K562 (cell line): ENCODE data around the gene RUSC2. TPM values are rescaled to one million over a fixed set of nuclear protein-coding genes. Genes with fewer than 3 reads are reported as not detected.

Experiments used
- ATAC-seq: fragments of 200-7000 bp; cut with Tn5 transposase; 3 replicates; pipeline ENCODE4 v1.9.1; 2020; ENCODE audit warnings: moderate library complexity
- BruUV-seq: library from RNA; stranded (reverse); fragments of 400-500 nt; replicated peaks from 2 replicates; lab custom pipeline; 2021; lab: Mats Ljungman, UMichigan
- CTCF ChIA-PET: fragments of 300-600 bp; formaldehyde crosslinking; extraction: SDS; loops from one replicate; lab custom pipeline; 2021; ENCODE audit warnings: low intra/inter-chr PET ratio; lab: Yijun Ruan, JAX
- POLR2A ChIA-PET: fragments of 300-600, 350-650 bp; sonication (Branson Sonifier 250); formaldehyde crosslinking; extraction: SDS; loops from one replicate; lab custom pipeline; 2021; ENCODE audit warnings: antibody characterized with exemption, inconsistent platforms; lab: Yijun Ruan, JAX
- DNase-seq, 4 experiments: peaks; one replicate each; pipeline versions ENCODE4 v3.0.0 to v3.0.0-alpha.2; 2011 to 2018; ENCODE audit warnings: low spot score in 3 of 4, mixed read lengths in 3 of 4; ENCODE audit errors: extremely low read depth in 1 of 4
- FAIRE-seq: peaks from 2 replicates; lab custom pipeline; 2011; peaks lifted over from hg19 to GRCh38; lab: Jason Lieb, UNC
- H2AFZ ChIP-seq: 2 replicates; pipeline ENCODE4 v1.6.0; 2011; ENCODE audit warnings: low read depth, low read length, control low read depth, inconsistent platforms
- H3K27ac ChIP-seq: fragments of 200-600 bp; 3 replicates; pipeline ENCODE4 v1.8.0; 2011; ENCODE audit warnings: low read depth, mild to moderate bottlenecking, control low read depth, inconsistent platforms, low read length, moderate library complexity, mixed read lengths; ENCODE audit errors: extremely low read depth
- H3K27me3 ChIP-seq, 2 experiments: fragments of 300-600 bp in 1 of 2; 2 replicates in 1 of 2; 3 replicates in 1 of 2; pipeline versions ENCODE4 v1.6.0 to v1.8.0; 2011; ENCODE audit warnings: inconsistent platforms in 2 of 2, low read length in 2 of 2, mild to moderate bottlenecking in 1 of 2, mixed read lengths in 1 of 2, moderate library complexity in 1 of 2; ENCODE audit not compliant: control insufficient read depth in 2 of 2, insufficient read depth in 2 of 2
- H3K36me3 ChIP-seq: fragments of 300-600 bp; 3 replicates; pipeline ENCODE4 v1.8.0; 2011; ENCODE audit warnings: mild to moderate bottlenecking, low read length, inconsistent platforms; ENCODE audit not compliant: control insufficient read depth, insufficient read depth
- H3K4me1 ChIP-seq, 2 experiments: fragments of 200-600 bp in 1 of 2; replicated peaks in 1 of 2; 2 replicates in 1 of 2; 3 replicates in 1 of 2; pipeline versions ENCODE4 v1.5.1 to v1.8.0; 2011; ENCODE audit warnings: inconsistent platforms in 2 of 2, low read length in 2 of 2, mild to moderate bottlenecking in 1 of 2, mixed read lengths in 1 of 2, moderate library complexity in 1 of 2; ENCODE audit not compliant: control insufficient read depth in 2 of 2, insufficient read depth in 2 of 2
- H3K4me2 ChIP-seq: 2 replicates; pipeline ENCODE4 v1.6.1; 2011; ENCODE audit warnings: low read length, control low read depth, inconsistent platforms, mixed read lengths; ENCODE audit not compliant: insufficient read depth
- H3K4me3 ChIP-seq: fragments of 200-600 bp; sonication (generic), shearing (Covaris generic); 2 replicates; pipeline ENCODE4 v1.5.1; 2016; ENCODE audit warnings: control low read depth, inconsistent platforms
- H3K79me2 ChIP-seq: fragments of 200-600 bp; 3 replicates; pipeline ENCODE4 v1.8.0; 2011; ENCODE audit warnings: low read length, inconsistent platforms; ENCODE audit not compliant: control insufficient read depth, insufficient read depth
- H3K9ac ChIP-seq, 2 experiments: 2 replicates each; pipeline versions ENCODE4 v1.6.0 to v1.6.1; 2011; ENCODE audit warnings: low read depth in 2 of 2, low read length in 2 of 2, control low read depth in 1 of 2, inconsistent platforms in 1 of 2, mild to moderate bottlenecking in 1 of 2, mixed read lengths in 1 of 2; ENCODE audit not compliant: insufficient read depth in 1 of 2
- H3K9me1 ChIP-seq: one replicate; pipeline ENCODE4 v1.6.0; 2011; ENCODE audit warnings: inconsistent platforms, mild to moderate bottlenecking, low read length, moderate library complexity; ENCODE audit not compliant: control insufficient read depth, insufficient read depth
- H3K9me3 ChIP-seq: replicated peaks from 2 replicates; pipeline ENCODE4 v1.5.1; 2011; ENCODE audit warnings: low read depth, low read length, inconsistent platforms; ENCODE audit not compliant: control insufficient read depth, insufficient read depth
- H4K20me1 ChIP-seq: replicated peaks from 2 replicates; pipeline ENCODE4 v1.6.1; 2011; ENCODE audit warnings: low read length, inconsistent platforms, mixed read lengths; ENCODE audit not compliant: control insufficient read depth, insufficient read depth
- BHLHE40 ChIP-seq: IDR thresholded peaks from 2 replicates; pipeline ENCODE4 v1.6.1; 2011; ENCODE audit warnings: low read length, improper control_type of control experiment
- BRCA1 ChIP-seq, 2 experiments: fragments of 450-650 bp in 1 of 2; sonication (generic) in 1 of 2; formaldehyde crosslinking in 1 of 2; IDR thresholded peaks; 2 replicates each; pipeline versions ENCODE4 v1.5.0 to v1.6.1; 2017 to 2020; ENCODE audit warnings: mild to moderate bottlenecking in 1 of 2, missing genetic modification reagents in 1 of 2
- CBX3 ChIP-seq, 2 experiments: IDR thresholded peaks; 1 replicate in 1 of 2; 2 replicates in 1 of 2; pipeline ENCODE4 v1.6.1; 2012; ENCODE audit warnings: inconsistent platforms in 2 of 2, low read length in 2 of 2, borderline replicate concordance in 1 of 2, control low read depth in 1 of 2
- CEBPG ChIP-seq, 3 experiments: fragments of 200-800 bp in 1 of 3; sonication (Bioruptor generic) in 1 of 3; sonication (generic) in 1 of 3; formaldehyde crosslinking in 1 of 3; IDR thresholded peaks in 2 of 3; conservative IDR thresholded peaks in 1 of 3; 2 replicates each; pipeline versions ENCODE4 v1.6.1 to v1.8.0; 2016 to 2022; ENCODE audit warnings: missing compliant biosample characterization in 2 of 3, missing genetic modification characterization in 2 of 3, mild to moderate bottlenecking in 1 of 3, missing genetic modification reagents in 1 of 3
- ELF1 ChIP-seq: fragments of 200-800 bp; sonication (Bioruptor generic); IDR thresholded peaks from 2 replicates; pipeline ENCODE4 v1.6.1; 2016; ENCODE audit warnings: missing genetic modification characterization, missing compliant biosample characterization
- EP400 ChIP-seq: fragments of 450-650 bp; IDR thresholded peaks from 2 replicates; pipeline ENCODE4 v1.6.1; 2017; ENCODE audit warnings: antibody characterized with exemption, mild to moderate bottlenecking, moderate library complexity
- EZH2 ChIP-seq: IDR thresholded peaks from 2 replicates; pipeline ENCODE4 v1.6.1; 2012; ENCODE audit warnings: low read depth, mild to moderate bottlenecking, inconsistent platforms, low read length, borderline replicate concordance
- KDM2B ChIP-seq: fragments of 250-450 bp; sonication (Bioruptor Pico); IDR thresholded peaks from 2 replicates; pipeline ENCODE4 v1.8.0; 2021; ENCODE audit warnings: mild to moderate bottlenecking, moderate library complexity
- MTA2 ChIP-seq: fragments of 450-650 bp; IDR thresholded peaks from 2 replicates; pipeline ENCODE4 v1.6.1; 2016; ENCODE audit warnings: low read depth
- NFIC ChIP-seq: fragments of 450-650 bp; IDR thresholded peaks from 2 replicates; pipeline ENCODE4 v1.6.1; 2017; ENCODE audit warnings: mild to moderate bottlenecking, inconsistent platforms
- NR2F6 ChIP-seq: fragments of 450-650 bp; formaldehyde crosslinking; IDR thresholded peaks from 2 replicates; pipeline ENCODE4 v1.4.0; 2020; ENCODE audit warnings: mild to moderate bottlenecking
- POLR2AphosphoS5 ChIP-seq: IDR thresholded peaks from 2 replicates; pipeline ENCODE4 v1.6.1; 2011; ENCODE audit warnings: mild to moderate bottlenecking, low read depth, low read length, moderate library complexity; ENCODE audit not compliant: control insufficient read depth, insufficient read depth
- RBM14 ChIP-seq: fragments of 200-400 bp; formaldehyde crosslinking; IDR thresholded peaks from 2 replicates; pipeline ENCODE4 v1.6.1; 2018; ENCODE audit warnings: low read depth, mild to moderate bottlenecking, low read length, moderate library complexity, borderline replicate concordance; ENCODE audit not compliant: insufficient read depth
- ZNF143 ChIP-seq: sonication (generic); formaldehyde crosslinking; IDR thresholded peaks from 2 replicates; pipeline ENCODE4 v1.9.0; 2022; ENCODE audit warnings: mild to moderate bottlenecking, missing genetic modification reagents
- ZNF584 ChIP-seq: fragments of 200-800 bp; sonication (Bioruptor generic); IDR thresholded peaks from 2 replicates; pipeline ENCODE4 v1.6.1; 2016; ENCODE audit warnings: low read depth, mild to moderate bottlenecking, missing genetic modification characterization, missing compliant biosample characterization
- ZNF79 ChIP-seq: fragments of 250-450 bp; sonication (Bioruptor Pico); IDR thresholded peaks from 2 replicates; pipeline ENCODE4 v1.4.0; 2020; ENCODE audit warnings: low read depth, mild to moderate bottlenecking, moderate library complexity
- whole genome bisulfite sequencing: fragments of 100-300 bp; shearing (Covaris generic); methylation state at CpG from one replicate; pipeline ENCODE4 v1.1.6; 2016; ENCODE audit warnings: low coverage, mixed read lengths; ENCODE audit not compliant: insufficient coverage; ENCODE audit errors: missing lambda C conversion rate; 5-methylcytosine and 5-hydroxymethylcytosine counted together
- in situ Hi-C: fragments of 300-500 bp; cut with MboI; formaldehyde crosslinking; loops from 4 replicates; pipeline ENCODE4 v1.15.0; 2018; ENCODE audit warnings: inconsistent platforms, mixed read lengths
- intact Hi-C: fragments of 100-400 bp; cut with micrococcal nuclease; formaldehyde crosslinking; loops from 2 replicates; pipeline ENCODE4 v1.14.2; 2022
- polyA plus RNA-seq, 8 experiments: library from polyadenylated mRNA; depleted of rRNA in 4 of 8; stranded (reverse) in 5 of 8; unstranded in 3 of 8; fragments of >200 nt; fragmentation: Nextera tagmentation in 2 of 8; fragmentation: Illumina TruSeq in 1 of 8; extraction: Ambion mirVana in 2 of 8; extraction: Trizol in 1 of 8; gene quantifications; 2 replicates each; pipeline versions ENCODE4 v1.2.1 to v1.2.3, GENCODE V29; 2011 to 2014; ENCODE audit warnings: inconsistent platforms in 1 of 8, missing spikeins in 1 of 8
- total RNA-seq, 7 experiments: library from RNA; depleted of rRNA in 6 of 7; stranded (reverse); fragments of >200 nt in 6 of 7; fragmentation: Illumina TruSeq in 2 of 7; extraction: Trizol in 2 of 7; gene quantifications; 2 replicates each; pipeline versions ENCODE4 v1.2.1 to v1.2.3, GENCODE V29; 2011 to 2021; ENCODE audit warnings: low replicate concordance in 1 of 7
- TF ChIP-seq, protein P1 (sequence below), 2 experiments: IDR thresholded peaks; 2 replicates each; pipeline ENCODE4 v1.6.1; 2011; ENCODE audit warnings: borderline replicate concordance in 1 of 2, control low read depth in 1 of 2, low read depth in 1 of 2, low read length in 1 of 2, mild to moderate bottlenecking in 1 of 2, mixed read lengths in 1 of 2, moderate library complexity in 1 of 2; ENCODE audit not compliant: insufficient read depth in 1 of 2, insufficient read length in 1 of 2, poor library complexity in 1 of 2, severe bottlenecking in 1 of 2; ENCODE audit errors: extremely low read depth in 1 of 2

Gene RUSC2
- total and polyA plus RNA-seq, 9 of the 15 experiments (the other 6 are each of a cell fraction or from before 2014, with no cell fraction given) = 0.08 to 12.8 (median 3.1) TPM

DNA sequence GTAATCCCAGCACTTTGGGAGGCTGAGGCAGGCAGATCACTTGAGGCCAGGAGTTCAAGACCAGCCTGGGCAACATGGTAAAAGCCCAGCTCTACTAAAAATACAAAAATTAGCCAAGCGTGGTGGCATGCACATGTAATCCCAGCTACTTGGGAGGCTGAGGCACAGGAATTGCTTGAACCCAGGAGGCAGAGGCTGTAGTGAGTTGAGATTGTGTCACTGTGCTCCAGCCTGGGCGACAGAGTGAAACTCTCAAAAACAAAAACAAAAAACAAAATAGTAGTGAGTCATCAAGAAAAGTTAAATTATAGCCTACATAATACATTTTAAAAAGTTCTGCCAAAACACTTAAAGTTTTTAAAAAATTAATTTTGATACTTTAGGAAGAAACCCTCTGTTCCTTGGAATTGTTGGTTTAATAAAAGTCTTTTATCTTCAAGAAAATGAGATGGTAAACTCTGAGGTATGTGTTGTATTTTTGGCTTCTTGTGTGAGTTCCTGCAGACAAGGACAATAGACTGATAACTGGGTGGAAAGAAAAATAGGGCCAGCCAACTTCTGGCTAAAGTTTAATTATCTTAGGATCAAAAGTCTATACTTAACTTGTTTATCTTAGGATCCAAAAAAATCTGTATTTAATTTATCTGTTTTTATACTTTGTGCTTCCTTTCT, 9.3 kb downstream of the RUSC2 start:
- H3K4me2 ChIP-seq = no peak overlapping the region
- no peaks in the 10 kb centered on the region for H3K27me3 ChIP-seq
- intact Hi-C loops (no loop called here), in situ Hi-C loops (no loop called here)
- H3K4me3 ChIP-seq = no peak overlapping the region
- no peak for ATAC-seq
- no peak for DNase-seq
- POLR2A ChIA-PET = interaction anchor here (1.4 kb wide), 1 partner anchor 19 kb away, joined by 5 read pairs; no protein-coding TSS in a partner anchor
- H3K9ac ChIP-seq = no peak overlapping the region
- no peaks in the 10 kb centered on the region for H3K9me1 ChIP-seq
- no peak overlapping the region for H3K27ac ChIP-seq
- H3K4me1 ChIP-seq = no peaks in the 10 kb centered on the region
- no peaks in the 10 kb centered on the region for H4K20me1 ChIP-seq
- H2AFZ ChIP-seq = no peak overlapping the region
- WGBS = 100% methylated on average over 2 of the region's 2 CpGs
- H3K36me3 ChIP-seq = peaks cover 11% of the 10 kb centered on the region; the same call in 2 of the 3 replicates
- 0 out of 2 replicates have a peak, but pooled peaks cover 3% of the 10 kb centered on the region for H3K9me3 ChIP-seq
- TF ChIP-seq MTA2 (no peak), ELF1 (tag) (no peak), CBX3 (IDR thresholded peaks at IDR 0.05; ENCODE audit: borderline replicate concordance in 1 of 2, low read length in 2 of 2) (no peak), BRCA1 (IDR thresholded peaks at IDR 0.05) (no peak), BRCA1 (CRISPR knock-in tag; IDR thresholded peaks at IDR 0.05) (no peak), CEBPG (CRISPR knock-in tag; IDR thresholded peaks at IDR 0.05) (no peak), CEBPG (tag; conservative IDR thresholded peaks at IDR 0.05 in 1 of 2, IDR thresholded peaks at IDR 0.05 in 1 of 2) (no peak), KDM2B (CRISPR knock-in tag) (no peak), POLR2AphosphoS5 (no peak), EP400 (no peak), NR2F6 (CRISPR knock-in tag) (no peak), NFIC (no peak), RBM14 (no peak), ZNF79 (CRISPR knock-in tag) (no peak), ZNF143 (no peak), ZNF584 (CRISPR knock-in tag) (no peak), BHLHE40 (no peak), EZH2 (no peak)
- TF ChIP-seq, protein P1, sequence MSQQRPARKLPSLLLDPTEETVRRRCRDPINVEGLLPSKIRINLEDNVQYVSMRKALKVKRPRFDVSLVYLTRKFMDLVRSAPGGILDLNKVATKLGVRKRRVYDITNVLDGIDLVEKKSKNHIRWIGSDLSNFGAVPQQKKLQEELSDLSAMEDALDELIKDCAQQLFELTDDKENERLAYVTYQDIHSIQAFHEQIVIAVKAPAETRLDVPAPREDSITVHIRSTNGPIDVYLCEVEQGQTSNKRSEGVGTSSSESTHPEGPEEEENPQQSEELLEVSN (IDR thresholded peaks at IDR 0.05; ENCODE audit: borderline replicate concordance in 1 of 2, extremely low read depth in 1 of 2, insufficient read depth in 1 of 2, insufficient read length in 1 of 2, low read depth in 1 of 2, low read length in 1 of 2, poor library complexity in 1 of 2, severe bottlenecking in 1 of 2) = no peak
- TF ChIP-seq, all 486 proteins: peak for 0
- no TSS peak for BruUV-seq
- CTCF ChIA-PET = no interaction called here
- peaks cover 19% of the 10 kb centered on the region for H3K79me2 ChIP-seq
- FAIRE-seq = no peak
